IPS DF 19.7 (cell line): ENCODE data around the gene DHRSX.
"Not testable (repeated sequence)": the region's sequence is repeated elsewhere in the genome, so short reads cannot be mapped to it uniquely, and the experiment has no call there.

Experiments used
- DNase-seq: peaks from one replicate; pipeline ENCODE4 v3.0.0-alpha.2; 2013; ENCODE audit warnings: low read depth, low spot score

Gene DHRSX

DNA sequence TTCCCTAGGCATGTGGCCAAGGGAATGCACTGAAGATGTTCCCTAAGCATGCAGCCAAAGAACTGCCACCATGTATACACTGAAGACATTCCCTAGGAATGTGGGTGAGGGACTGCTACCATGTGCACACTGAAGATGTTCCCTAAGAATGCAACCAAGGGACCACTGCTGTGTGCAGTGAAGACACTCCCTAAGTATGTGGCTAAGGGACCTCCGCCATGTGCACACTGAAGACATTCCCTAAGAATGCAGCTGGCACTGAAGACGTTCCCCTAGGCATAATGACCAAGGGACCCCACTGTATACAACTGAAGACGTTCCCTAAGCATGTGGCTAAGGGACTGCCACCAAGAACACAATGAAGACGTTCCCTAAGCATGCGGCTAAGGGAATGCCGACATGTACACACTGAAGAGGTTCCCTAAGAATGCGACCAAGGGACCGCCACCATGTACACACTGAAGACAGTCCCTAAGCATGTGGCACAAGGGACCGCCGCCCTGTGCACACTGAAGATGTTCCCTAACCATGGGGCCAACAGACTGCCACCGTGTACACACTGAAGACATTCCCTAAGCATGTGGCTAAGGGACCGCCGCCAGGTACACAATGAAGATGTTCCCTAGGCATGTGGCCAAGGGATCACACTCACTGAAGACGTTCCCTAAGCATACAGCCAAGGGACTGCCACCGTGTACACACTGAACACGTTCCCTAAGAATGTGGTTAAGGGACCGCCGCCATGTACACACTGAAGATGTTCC lies 25.6 kb downstream of the DHRSX start:
- DNase-seq, result no peak

GRCh38 chrX:2474280-2474962 lies 26.4 kb downstream of the DHRSX start:
- DNase-seq, result no peak

GRCh38 chrX:2473064-2473463 lies 27.7 kb downstream of the DHRSX start:
- not testable (repeated sequence) for DNase-seq

GRCh38 chrX:2471641-2472040 lies 29.1 kb downstream of the DHRSX start:
- no peak for DNase-seq

GRCh38 chrX:2471126-2471525 lies 29.6 kb downstream of the DHRSX start:
- not testable (repeated sequence) for DNase-seq

- DNase-seq, result not testable (repeated sequence)
Observed at GRCh38 chrX:2469852-2470251, 30.9 kb downstream of the DHRSX start.

- DNase-seq, result no peak
Observed at GRCh38 chrX:2469196-2469685, 31.5 kb downstream of the DHRSX start.

DNA sequence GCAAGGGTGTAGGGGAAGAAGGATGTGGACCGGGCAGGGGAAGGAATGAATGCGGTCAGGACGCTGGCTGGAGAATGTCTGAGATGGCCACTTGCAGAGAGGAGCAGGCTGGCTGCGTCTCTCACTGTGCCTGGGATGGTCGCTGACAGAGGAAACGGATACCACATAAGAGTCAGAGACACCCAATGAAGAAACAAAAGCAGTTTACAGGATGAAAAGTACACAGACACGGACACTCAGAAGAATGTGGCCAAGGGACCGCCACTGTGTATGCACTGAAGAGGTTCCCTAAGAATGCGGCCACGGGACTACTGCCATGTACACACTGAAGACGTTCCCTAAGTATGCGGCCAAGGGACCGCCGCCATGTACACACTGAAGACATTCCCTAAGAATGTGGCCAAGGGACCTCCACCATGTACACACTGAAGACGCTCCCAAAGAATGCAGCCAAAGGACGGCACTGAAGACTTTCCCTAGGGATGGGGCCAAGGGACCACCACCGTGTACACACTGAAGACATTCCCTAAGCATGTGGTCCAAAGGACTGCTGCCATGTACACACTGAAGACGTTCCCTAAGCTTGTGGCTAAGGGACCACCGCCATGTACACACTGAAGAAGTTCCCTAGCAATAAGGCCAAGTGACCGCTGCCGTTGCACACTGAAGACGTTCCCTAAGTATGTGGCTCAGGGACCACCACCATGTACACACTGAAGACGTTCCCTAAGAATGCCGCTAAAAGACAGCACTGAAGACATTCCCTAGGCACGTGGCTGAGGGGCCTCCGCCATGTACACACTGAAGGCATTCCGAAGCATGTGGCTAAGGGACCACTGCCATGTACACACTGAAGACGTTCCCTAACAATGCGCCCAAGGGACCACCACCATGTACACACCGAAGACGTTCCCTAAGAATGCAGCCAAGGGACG lies 32.2 kb downstream of the DHRSX start:
- no peak for DNase-seq

- DNase-seq, result no peak
Observed at GRCh38 chrX:2466876-2467656, 33.7 kb downstream of the DHRSX start.

GRCh38 chrX:2464677-2465166 lies 36.1 kb downstream of the DHRSX start:
- DNase-seq, result no peak

GRCh38 chrX:2463973-2464676 lies 36.7 kb downstream of the DHRSX start:
- DNase-seq, result no peak

GRCh38 chrX:2463481-2463880 lies 37.3 kb downstream of the DHRSX start:
- not testable (repeated sequence) for DNase-seq

GRCh38 chrX:2462780-2463179 lies 38.0 kb downstream of the DHRSX start:
- no peak for DNase-seq

DNA sequence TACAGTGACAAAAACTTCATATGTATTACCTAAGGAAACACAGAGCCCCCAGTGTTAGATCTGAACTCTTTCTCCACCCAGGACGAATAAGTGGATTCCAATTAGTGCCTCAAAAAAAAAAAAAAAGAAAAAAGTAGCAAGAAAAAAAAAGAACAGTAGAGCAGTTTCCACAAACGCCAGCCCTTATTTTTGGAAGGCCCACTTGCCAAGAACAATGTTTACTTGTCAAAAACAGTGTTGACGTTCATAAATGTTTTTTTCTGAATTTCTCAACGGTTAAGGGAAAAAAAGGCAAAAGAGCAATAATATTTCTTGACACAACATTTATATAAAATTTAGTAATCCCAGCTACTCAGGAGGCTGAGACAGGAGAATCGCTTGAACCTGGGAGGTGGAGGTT lies 38.7 kb downstream of the DHRSX start:
- no peak for DNase-seq

DNA sequence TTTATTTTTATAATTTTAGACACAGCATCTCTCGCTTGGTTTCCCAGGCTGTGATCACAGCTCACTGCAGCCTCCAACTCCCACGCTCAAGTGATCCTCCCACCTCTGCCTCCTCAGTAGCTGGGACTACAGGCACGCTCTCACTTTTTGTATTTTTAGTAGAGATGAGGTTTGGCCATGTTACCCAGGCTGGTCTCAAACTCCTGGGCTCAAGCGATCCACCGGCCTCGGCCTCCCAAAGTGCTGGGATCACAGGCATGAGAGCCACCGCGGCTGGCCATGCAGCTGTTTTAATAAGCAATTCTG lies 39.1 kb downstream of the DHRSX start:
- DNase-seq, result no peak

- DNase-seq, result not testable (repeated sequence)
Observed at GRCh38 chrX:2460821-2461710, 39.7 kb downstream of the DHRSX start.

DNA sequence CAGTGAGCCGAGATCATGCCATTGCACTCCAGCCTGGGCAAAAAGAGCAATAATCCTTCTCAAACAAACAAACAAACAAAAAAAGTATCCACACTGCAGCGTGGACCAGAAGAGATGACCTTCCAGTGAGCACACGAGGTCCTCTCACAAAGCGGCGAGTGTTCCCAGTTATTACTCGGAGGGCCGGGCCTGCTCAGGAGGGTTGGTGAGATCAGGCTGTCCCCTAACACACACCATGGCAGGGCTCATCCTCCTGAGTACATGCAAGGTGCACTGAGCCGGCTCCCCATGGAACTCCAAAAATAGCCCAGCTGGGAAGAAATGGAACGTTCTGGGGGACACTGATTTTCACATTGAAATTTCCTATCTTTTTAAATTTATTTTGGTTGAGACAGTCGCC lies 40.7 kb downstream of the DHRSX start:
- DNase-seq, result not testable (repeated sequence)

DNA sequence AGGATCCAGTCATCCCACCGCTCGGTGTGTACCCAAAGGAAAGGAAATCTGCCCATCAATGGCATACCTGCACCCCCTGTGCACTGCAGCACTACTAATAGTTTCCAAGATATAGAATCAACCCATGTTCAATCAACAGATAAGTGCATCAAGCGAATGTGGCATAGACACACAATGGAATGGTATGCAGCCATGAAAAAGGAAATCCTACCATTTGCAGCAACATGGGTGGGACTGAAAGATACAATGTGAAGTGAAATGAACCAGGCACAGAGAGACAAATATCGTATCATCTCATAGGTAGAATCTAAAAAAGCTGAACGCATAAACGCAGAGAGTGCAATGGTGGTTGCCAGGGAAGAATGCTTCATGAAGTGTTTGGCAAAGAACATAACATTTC lies 42.5 kb downstream of the DHRSX start:
- no peak for DNase-seq
